Memory B cell (primary cell): ENCODE measurements around the gene ZFYVE21.

ENCODE experiments used
- ATAC-seq: fragments of 150-1000 bp; cut with Tn5 transposase; 2 replicates; pipeline ENCODE4 v1.10.0; 2021; ENCODE audit warnings: low read depth, mild to moderate bottlenecking, moderate library complexity
- DNase-seq, 2 donors: peaks; one replicate each; pipeline ENCODE4 v3.0.0; 2022; ENCODE audit warnings: low spot score in 2 of 2
- H3K27ac Mint-ChIP-seq: one replicate; pipeline ENCODE4 v1.8.0; 2022; ENCODE audit warnings: mild to moderate bottlenecking, moderate library complexity, mixed read lengths
- H3K27me3 Mint-ChIP-seq: one replicate; pipeline ENCODE4 v1.8.0; 2022; ENCODE audit warnings: mixed read lengths
- H3K36me3 Mint-ChIP-seq: one replicate; pipeline ENCODE4 v1.8.0; 2022; ENCODE audit warnings: mild to moderate bottlenecking, mixed read lengths
- H3K4me1 Mint-ChIP-seq: one replicate; pipeline ENCODE4 v1.8.0; 2022; ENCODE audit warnings: mixed read lengths
- H3K4me3 Mint-ChIP-seq: one replicate; pipeline ENCODE4 v1.8.0; 2022; ENCODE audit warnings: mild to moderate bottlenecking, moderate library complexity, mixed read lengths
- H3K9me3 Mint-ChIP-seq: one replicate; pipeline ENCODE4 v1.8.0; 2022; ENCODE audit warnings: mixed read lengths

Gene ZFYVE21

DNA sequence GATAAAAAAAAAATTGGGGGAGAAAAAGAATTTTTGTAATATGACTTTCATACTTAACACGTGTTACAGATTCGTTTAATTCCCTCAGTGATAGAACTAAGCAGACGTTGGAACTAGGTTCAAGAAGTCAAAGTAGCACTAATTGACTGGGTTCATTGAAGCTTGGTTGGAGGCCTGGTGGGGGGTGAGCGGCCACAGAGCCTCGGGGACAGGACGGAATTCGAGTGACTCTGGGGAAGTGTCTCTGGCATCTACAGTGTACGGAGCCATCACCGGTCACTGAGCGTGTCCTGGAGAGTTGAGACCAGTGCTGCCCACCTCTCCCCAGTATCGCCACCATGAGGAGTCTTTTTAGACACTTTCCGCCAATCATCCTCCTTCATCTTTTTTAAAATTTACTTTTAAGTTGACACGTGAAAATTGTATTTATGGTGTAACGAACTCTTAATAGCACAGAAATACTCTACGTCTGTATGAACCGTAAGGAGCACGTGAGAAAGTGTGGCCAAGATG, 1.3 kb downstream of the ZFYVE21 start:
- no peaks in the 10 kb centered on the region for H3K36me3 Mint-ChIP-seq
- peaks cover 24% of the 10 kb centered on the region for H3K4me1 Mint-ChIP-seq
- ATAC-seq (no peak), DNase-seq (no peak)
- H3K27me3 Mint-ChIP-seq, result no peaks in the 10 kb centered on the region
- peak overlapping the region; percentile 82 for H3K4me3 Mint-ChIP-seq
- H3K27ac Mint-ChIP-seq, result no peak overlapping the region
- no peaks in the 10 kb centered on the region for H3K9me3 Mint-ChIP-seq

DNA sequence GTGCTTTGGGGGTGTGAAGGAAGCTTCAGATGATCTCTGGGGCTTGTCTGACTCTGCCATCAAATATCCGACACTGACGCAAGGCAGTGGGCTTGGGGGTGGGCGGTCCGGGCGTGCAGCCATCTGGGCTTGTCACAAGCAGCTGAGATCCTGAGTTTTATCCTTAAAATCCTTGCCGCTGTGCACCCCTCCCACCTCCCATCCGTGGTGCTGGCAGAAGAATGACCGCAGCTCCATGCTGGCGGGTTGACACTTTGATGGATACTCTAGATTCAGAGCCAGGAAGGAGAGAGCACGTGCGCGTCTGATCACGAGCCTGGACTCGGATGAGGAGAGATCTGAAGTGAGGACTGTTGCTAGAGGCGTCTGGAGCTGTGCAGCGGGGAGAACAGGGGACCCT, 3.0 kb downstream of the ZFYVE21 start:
- no peaks in the 10 kb centered on the region for H3K9me3 Mint-ChIP-seq
- H3K36me3 Mint-ChIP-seq, result no peaks in the 10 kb centered on the region
- ATAC-seq, result no peak
- no peak overlapping the region for H3K27ac Mint-ChIP-seq
- H3K4me1 Mint-ChIP-seq, result peaks cover 24% of the 10 kb centered on the region
- no peaks in the 10 kb centered on the region for H3K27me3 Mint-ChIP-seq
- H3K4me3 Mint-ChIP-seq, result no peak overlapping the region
- DNase-seq, result no peak

DNA sequence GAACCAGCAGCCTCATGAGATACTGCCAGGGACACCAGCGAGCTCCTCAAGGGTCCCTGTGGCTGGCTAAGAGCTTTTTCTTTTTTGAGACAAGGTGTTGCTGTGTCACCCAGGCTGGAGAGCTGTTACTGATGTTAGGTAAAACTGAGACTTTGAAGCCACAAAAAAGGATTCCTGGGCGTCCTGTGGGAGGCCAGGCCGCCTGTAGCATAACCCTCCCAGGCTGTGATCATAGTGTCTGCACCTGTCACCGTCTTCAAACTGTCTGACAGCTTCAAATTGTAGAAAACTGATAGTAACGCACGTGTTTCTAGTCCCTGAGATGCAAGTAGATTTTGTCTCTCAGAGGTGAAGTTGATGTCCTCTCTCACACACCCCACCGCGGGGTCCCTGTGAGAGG, 4.1 kb downstream of the ZFYVE21 start:
- no peaks in the 10 kb centered on the region for H3K27me3 Mint-ChIP-seq
- H3K4me3 Mint-ChIP-seq, result no peak overlapping the region
- DNase-seq (no peak), ATAC-seq (no peak)
- H3K9me3 Mint-ChIP-seq, result no peaks in the 10 kb centered on the region
- H3K27ac Mint-ChIP-seq, result no peak overlapping the region
- H3K36me3 Mint-ChIP-seq, result no peaks in the 10 kb centered on the region
- H3K4me1 Mint-ChIP-seq, result peaks cover 21% of the 10 kb centered on the region

DNA sequence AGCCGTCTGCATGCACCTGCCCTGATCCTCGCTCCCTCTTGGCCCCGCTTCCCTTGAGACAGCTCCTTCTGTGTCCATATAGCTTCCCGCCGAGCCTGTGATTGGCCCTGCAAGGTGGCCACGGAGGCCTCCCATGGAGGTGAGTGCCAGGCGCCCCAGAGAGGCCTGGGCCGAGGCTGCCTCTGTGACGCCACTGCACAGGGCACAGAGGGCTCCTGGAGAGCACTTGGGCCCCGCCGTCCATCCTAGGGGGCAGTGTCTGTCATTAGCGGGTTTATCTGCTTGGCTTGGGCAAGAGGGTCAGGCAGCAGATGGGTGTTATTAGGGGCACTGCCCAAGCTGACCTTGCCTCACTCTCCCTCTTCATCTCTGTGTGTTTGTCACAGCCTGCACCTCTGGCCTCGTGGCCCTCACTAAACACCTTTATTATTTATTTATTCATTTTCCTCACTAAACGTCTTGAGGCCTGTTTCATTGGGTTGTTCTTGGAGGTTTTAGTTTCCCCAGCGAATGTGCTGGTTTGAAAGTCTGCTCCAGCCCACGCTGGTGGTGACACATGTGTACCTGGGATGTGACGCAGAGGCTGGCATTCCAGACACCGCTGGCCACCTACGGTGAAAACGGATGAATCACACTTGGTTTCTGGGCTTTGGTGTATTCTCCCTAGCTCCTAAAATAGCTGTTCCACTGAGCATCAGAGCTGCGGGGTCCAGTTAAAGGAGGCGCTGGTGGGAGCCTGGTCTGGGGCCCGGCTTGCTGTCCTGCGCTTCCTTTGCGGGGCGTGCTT, 5.9 kb downstream of the ZFYVE21 start:
- H3K27ac Mint-ChIP-seq, result no peak overlapping the region
- peaks cover 18% of the 10 kb centered on the region for H3K4me1 Mint-ChIP-seq
- H3K9me3 Mint-ChIP-seq, result no peaks in the 10 kb centered on the region
- no peak overlapping the region for H3K4me3 Mint-ChIP-seq
- H3K27me3 Mint-ChIP-seq, result no peaks in the 10 kb centered on the region
- no peak for ATAC-seq
- no peak for DNase-seq
- H3K36me3 Mint-ChIP-seq, result no peaks in the 10 kb centered on the region

DNA sequence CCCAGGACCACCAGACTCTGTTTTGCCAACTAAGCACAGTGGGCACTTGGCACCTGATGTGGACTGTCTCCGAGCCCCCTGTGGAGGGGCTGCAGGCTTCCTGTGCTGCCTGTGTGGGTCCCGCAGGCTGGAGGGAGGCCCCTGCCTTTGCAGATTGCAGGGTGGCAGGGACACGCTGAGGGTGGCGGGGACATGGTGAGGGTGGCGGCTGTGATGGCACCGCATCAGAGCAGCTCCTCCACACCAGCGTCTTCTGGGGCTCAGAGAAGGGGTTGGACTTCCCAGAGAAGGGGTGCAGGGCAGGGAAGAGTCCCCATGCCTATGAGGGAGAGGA, 8.1 kb downstream of the ZFYVE21 start:
- no peaks in the 10 kb centered on the region for H3K9me3 Mint-ChIP-seq

DNA sequence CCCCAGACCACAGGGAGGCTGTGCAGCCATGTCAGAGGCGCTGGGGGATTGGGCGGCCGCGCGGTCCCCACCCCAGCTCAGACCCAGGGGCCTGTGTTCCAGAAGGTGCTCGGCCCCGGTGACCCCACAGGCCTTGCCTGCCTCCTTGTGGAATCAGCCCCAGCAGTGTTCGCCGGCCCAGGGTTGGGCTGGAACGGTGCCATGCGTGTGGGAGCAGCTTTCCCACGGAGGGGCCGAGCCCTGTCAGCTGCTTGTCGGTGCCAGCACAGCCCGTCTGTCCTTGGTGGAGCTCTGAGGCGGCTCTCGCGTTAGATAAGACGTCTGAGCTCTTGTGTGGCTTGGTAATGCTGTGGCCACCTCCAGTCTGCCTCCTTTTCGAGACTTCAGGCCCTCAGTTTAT, 8.5 kb downstream of the ZFYVE21 start:
- Mint-ChIP-seq H3K27me3 (no peaks in the 10 kb centered on the region), H3K9me3 (no peaks in the 10 kb centered on the region), H3K36me3 (peaks cover 4% of the 10 kb centered on the region), H3K4me3 (no peak overlapping the region), H3K4me1 (peaks cover 3% of the 10 kb centered on the region), H3K27ac (no peak overlapping the region)
- ATAC-seq (no peak), DNase-seq (no peak)

More for the DNA sequence above, 8.1 kb downstream of the ZFYVE21 start:
- Mint-ChIP-seq H3K4me1 (peaks cover 5% of the 10 kb centered on the region), H3K4me3 (no peak overlapping the region), H3K27me3 (no peaks in the 10 kb centered on the region), H3K27ac (no peak overlapping the region), H3K36me3 (peaks cover under 1% of the 10 kb centered on the region)
- ATAC-seq, result no peak
- DNase-seq, result no peak

DNA sequence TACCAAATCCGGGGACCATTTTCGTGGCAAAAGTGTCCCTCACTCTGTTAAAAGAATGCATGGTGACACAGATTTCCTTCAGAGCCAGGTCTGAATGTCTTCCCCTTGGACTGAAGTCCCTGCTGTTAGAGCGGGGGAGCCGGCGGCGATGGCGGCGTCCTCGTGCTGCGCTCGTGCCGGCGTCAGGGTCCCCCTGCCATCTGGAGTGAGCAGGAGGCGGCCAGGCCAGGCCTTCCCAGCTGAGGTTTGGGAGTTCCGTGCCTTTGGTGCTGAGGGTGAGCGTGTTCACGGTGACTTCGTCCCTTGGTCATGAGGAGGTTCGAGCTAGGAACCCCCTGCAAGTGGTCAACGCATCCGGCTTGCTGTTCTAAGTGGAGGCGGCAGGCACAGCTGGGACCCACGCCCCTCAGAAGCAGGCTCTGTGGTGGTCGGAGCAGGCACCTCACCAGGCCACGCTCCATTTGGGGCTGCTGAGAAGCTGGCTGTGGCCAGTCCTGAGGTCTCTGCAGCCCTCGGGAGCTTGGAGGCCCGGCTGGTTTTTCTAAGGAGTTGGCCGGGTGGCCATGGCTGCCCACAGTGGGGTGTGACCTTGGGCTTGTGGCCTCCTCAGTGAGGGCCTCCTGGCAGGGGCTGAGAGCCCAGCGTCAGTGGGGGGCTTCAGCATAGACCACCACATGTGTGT, 9.5 kb downstream of the ZFYVE21 start:
- peaks cover 10% of the 10 kb centered on the region for H3K36me3 Mint-ChIP-seq
- no peaks in the 10 kb centered on the region for H3K9me3 Mint-ChIP-seq
- no peak for DNase-seq
- ATAC-seq, result no peak
- no peak overlapping the region for H3K27ac Mint-ChIP-seq
- H3K27me3 Mint-ChIP-seq, result no peaks in the 10 kb centered on the region
- H3K4me3 Mint-ChIP-seq, result no peak overlapping the region
- peaks cover under 1% of the 10 kb centered on the region for H3K4me1 Mint-ChIP-seq

DNA sequence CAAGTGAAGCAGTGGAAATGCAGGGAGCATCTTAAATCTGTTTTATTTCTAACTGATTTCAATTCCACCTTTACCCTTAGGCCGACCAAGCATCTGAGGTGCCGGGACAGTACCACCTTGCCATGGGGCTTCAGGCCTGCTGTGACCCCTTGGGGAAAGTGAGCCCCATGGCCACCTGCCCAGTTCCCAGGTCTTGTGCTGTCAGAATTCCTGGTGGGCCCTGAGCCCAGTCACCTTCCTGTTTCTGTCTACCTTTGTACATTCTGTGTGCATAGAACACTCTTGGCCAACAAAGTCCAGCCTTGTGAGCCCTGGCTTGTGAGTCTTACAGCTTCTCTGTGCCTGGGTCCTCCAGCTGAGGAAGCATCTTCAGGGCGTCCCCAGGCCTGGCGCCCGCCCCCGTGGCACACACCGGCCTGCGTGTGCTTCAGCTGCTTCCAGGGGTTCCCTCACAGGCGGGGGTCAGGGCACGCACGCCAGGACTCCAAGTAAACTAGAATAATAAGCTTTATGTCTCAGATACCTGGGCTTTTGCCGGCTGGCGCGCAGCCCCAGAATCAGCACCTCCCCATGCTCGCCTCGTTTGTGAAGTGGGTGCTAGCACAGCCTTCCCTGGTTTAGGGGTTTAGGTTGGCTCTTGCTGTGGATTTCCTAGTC, 10.3 kb downstream of the ZFYVE21 start:
- H3K27ac Mint-ChIP-seq, result no peak overlapping the region
- ATAC-seq (no peak), DNase-seq (no peak)
- no peaks in the 10 kb centered on the region for H3K9me3 Mint-ChIP-seq
- H3K27me3 Mint-ChIP-seq, result no peaks in the 10 kb centered on the region
- H3K4me3 Mint-ChIP-seq, result no peak overlapping the region
- H3K4me1 Mint-ChIP-seq, result no peaks in the 10 kb centered on the region
- peaks cover 10% of the 10 kb centered on the region for H3K36me3 Mint-ChIP-seq

DNA sequence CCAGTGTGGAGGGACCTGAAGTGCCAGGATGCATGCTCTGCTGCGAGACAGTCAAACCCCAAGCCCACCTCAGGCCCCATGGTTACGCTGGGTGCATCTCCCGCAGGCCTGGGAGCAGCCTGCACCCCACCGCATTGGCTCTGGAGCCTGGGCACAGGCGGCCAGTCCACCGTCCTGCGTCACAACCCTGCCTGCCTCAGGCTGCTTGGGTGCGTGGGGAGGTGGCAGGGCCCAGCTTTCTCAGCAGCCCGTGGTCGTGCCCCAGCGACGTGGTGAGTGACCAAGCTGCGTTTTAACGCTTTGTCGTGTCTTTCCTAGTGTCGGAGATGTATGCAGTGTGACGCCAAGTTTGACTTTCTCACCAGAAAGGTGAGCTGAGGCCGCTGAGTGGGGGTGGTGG, 10.9 kb downstream of the ZFYVE21 start:
- no peaks in the 10 kb centered on the region for H3K4me1 Mint-ChIP-seq
- ATAC-seq (no peak), DNase-seq (no peak)
- no peak overlapping the region for H3K27ac Mint-ChIP-seq
- H3K27me3 Mint-ChIP-seq, result no peaks in the 10 kb centered on the region
- no peaks in the 10 kb centered on the region for H3K9me3 Mint-ChIP-seq
- no peak overlapping the region for H3K4me3 Mint-ChIP-seq
- H3K36me3 Mint-ChIP-seq, result peaks cover 10% of the 10 kb centered on the region

DNA sequence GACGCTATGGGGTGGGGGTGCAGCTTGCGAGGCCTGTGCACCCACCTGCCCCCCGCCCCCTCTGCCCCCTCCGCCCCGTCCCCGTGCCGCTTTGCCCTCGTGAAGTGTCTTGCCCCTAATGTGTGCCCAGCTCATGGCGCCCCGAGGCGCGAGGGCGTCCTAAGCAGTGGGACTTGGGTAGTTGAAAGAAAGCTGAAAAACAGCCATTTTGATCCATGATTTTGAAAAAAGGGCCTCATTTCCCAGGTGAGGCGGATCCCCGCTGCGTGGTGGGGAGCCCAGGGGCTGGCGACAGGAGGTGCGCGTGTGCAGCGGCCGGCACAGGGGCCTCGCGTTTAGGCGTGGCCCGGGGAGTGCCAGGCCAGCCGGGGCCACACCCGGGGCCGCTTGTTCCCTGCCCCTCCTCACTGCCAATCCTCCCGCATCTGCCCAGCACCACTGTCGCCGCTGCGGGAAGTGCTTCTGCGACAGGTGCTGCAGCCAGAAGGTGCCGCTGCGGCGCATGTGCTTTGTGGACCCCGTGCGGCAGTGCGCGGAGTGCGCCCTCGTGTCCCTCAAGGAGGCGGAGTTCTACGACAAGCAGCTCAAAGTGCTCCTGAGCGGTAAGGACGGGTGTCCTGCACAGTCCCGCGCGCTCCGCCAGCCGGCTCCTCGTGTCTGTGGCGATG, 11.8 kb downstream of the ZFYVE21 start:
- DNase-seq (no peak), ATAC-seq (no peak)
- H3K4me1 Mint-ChIP-seq, result no peaks in the 10 kb centered on the region
- no peak overlapping the region for H3K4me3 Mint-ChIP-seq
- H3K9me3 Mint-ChIP-seq, result no peaks in the 10 kb centered on the region
- peaks cover 10% of the 10 kb centered on the region for H3K36me3 Mint-ChIP-seq
- no peaks in the 10 kb centered on the region for H3K27me3 Mint-ChIP-seq
- H3K27ac Mint-ChIP-seq, result no peak overlapping the region

DNA sequence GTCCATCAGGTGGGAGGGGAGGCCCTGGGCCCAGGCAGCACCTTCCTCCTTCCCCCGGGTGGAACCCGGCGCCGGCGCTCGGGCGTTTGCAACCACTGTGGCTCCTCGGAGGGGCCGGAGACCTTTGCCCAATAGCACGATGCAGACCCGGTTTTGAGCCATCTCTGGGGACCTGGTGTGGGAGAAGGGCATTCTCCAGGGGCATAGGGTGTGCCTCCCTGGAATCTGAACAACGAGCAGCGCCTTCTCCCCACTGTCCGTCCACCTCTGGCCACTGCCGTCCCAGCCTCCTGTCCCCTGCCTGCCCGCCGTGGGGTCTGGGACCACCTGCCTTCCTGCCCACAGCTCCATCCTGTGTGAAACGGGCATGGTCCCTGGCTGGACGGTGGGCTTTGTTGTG, 12.5 kb downstream of the ZFYVE21 start:
- Mint-ChIP-seq H3K9me3 (no peaks in the 10 kb centered on the region), H3K36me3 (peaks cover 10% of the 10 kb centered on the region)
- ATAC-seq, result no peak

DNA sequence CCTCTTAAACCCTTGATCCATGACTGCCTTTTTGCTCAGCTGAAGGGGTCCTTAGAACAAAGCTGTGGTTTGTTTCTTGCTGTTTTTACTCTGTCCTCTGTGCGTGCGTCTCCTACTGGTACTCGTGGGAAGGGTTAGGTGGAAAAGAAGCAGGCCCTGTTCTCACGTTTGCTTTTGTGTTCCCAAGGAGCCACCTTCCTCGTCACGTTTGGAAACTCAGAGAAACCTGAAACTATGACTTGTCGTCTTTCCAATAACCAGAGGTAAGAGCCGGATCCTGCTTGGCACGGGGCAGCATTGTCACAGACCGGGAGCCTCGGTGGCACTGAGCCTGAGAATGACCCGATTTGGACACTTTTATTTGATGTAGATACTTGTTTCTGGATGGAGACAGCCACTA, 13.1 kb downstream of the ZFYVE21 start:
- ATAC-seq, result no peak
- Mint-ChIP-seq H3K4me3 (no peak overlapping the region), H3K27ac (no peak overlapping the region), H3K9me3 (no peaks in the 10 kb centered on the region), H3K4me1 (no peaks in the 10 kb centered on the region), H3K27me3 (no peaks in the 10 kb centered on the region), H3K36me3 (peaks cover 10% of the 10 kb centered on the region)
- DNase-seq, result no peak

More for the DNA sequence above, 12.5 kb downstream of the ZFYVE21 start:
- Mint-ChIP-seq H3K4me1 (no peaks in the 10 kb centered on the region), H3K4me3 (no peak overlapping the region), H3K27ac (no peak overlapping the region), H3K27me3 (no peaks in the 10 kb centered on the region)
- DNase-seq, result no peak

DNA sequence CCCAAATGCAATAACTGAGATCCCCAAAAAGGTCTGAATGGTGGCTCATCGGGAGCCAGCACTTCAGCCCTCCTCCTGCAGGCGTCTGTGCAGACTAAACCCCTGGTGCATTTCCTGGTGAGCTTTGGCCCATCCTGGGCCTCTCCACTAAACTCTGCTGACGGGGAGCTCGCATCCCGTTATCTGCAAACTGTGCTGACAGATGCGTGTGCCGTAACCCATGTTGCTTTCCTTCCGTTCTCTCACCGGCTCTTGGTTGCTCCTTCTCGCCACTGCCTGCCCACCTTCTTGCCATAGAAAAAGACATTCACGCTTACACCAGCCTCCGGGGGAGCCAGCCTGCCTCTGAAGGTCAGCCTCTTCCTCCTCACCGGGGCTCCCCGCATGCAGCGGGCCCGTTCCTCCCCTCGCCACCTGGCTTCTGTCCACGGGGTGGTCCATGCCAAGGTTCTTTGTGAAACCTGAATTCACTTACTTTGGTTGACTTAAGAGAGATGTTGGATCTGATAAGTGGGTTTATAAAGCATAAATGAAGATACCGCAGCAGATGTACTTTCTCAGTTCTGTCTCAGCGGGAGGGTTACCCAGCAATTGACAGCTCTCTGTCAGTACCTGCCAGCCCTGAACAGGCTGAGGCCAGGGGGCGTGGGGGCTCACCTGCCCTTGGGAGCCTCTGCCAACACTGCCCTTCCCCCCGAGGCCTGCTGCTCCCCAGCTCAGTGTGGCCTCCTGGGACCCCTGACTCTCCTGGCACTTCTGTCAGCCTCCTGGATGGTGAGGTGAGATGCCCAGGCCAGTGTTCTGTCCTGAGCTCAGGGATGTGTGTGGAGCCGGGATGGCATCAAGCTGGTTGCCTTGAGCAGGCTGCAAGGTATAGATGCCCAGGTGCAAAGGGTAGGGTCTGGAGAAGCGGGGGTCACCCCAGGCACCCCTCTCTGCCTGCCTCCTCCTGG, 14.2 kb downstream of the ZFYVE21 start:
- no peaks in the 10 kb centered on the region for H3K9me3 Mint-ChIP-seq
- ATAC-seq, result no peak
- no peaks in the 10 kb centered on the region for H3K27me3 Mint-ChIP-seq
- H3K27ac Mint-ChIP-seq, result no peak overlapping the region
- peaks cover 10% of the 10 kb centered on the region for H3K36me3 Mint-ChIP-seq
- no peak overlapping the region for H3K4me3 Mint-ChIP-seq
- no peak for DNase-seq
- no peaks in the 10 kb centered on the region for H3K4me1 Mint-ChIP-seq
